NB4 (cell line): Measurements from ENCODE around the gene LY86.

ENCODE experiments used
- MAX ChIP-seq: IDR thresholded peaks from 2 replicates; pipeline ENCODE4 v1.6.1; 2011; ENCODE audit warnings: low read depth, low read length
- MYC ChIP-seq: IDR thresholded peaks from 2 replicates; pipeline ENCODE4 v1.6.1; 2011; ENCODE audit warnings: low read depth, low read length
- POLR2A ChIP-seq: IDR thresholded peaks from 2 replicates; pipeline ENCODE4 v1.6.1; 2011; ENCODE audit warnings: mild to moderate bottlenecking; ENCODE audit not compliant: insufficient read length; ENCODE audit errors: extremely low read depth
- TF ChIP-seq, protein P1 (sequence below): IDR thresholded peaks from one replicate; pipeline ENCODE4 v1.5.1; 2012; ENCODE audit warnings: low read depth, low read length

DNA sequence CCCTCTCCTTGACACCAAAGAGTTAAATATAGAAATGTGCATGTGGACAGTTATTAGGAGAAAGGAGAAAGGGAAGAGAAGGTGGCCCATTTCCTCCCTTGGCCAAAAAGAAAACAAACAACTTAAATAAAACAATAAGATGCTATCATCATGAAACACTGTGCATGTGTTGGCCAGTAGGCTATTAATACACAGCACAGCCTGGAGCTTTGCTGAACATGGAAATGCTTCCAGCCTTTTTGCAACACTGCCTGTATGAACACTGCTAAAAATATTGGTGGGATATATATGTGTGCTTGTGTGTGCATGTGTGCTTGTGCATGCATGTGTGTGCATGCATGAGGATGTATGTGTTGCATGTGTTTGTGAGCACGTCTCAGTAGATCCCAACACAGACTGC, 100.4 kb downstream of the LY86 start:
- TF ChIP-seq, protein P1, sequence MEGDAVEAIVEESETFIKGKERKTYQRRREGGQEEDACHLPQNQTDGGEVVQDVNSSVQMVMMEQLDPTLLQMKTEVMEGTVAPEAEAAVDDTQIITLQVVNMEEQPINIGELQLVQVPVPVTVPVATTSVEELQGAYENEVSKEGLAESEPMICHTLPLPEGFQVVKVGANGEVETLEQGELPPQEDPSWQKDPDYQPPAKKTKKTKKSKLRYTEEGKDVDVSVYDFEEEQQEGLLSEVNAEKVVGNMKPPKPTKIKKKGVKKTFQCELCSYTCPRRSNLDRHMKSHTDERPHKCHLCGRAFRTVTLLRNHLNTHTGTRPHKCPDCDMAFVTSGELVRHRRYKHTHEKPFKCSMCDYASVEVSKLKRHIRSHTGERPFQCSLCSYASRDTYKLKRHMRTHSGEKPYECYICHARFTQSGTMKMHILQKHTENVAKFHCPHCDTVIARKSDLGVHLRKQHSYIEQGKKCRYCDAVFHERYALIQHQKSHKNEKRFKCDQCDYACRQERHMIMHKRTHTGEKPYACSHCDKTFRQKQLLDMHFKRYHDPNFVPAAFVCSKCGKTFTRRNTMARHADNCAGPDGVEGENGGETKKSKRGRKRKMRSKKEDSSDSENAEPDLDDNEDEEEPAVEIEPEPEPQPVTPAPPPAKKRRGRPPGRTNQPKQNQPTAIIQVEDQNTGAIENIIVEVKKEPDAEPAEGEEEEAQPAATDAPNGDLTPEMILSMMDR = no peak
- TF ChIP-seq POLR2A (no peak), MAX (no peak), MYC (no peak)
